Measurements from ENCODE around the gene FCGBP. TPM values are rescaled to one million over a fixed set of nuclear protein-coding genes. Genes with fewer than 3 reads are reported as not detected.

Gene FCGBP
- total RNA-seq, 1 donor from 2014 or later: 0.49 TPM

DNA sequence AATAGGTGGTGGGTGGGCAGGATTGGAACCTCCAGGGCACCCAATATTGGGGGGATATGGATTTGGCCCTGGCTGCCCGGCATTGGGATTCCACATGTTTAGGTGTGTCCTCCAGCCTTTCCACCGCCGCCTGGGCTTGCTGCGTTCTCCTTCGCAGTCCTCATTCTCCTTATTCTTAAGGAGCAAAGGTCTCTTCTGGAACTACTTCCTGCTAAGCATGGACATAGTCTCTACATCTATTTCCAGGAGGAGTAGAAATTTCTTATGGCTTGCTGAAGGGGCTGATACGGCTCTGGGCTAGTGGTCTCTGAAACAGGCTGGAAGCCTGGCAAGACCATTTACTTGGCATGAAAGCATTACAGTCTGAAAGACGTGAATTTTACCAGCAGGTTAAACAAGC is 9.2 kb upstream of the FCGBP start:
- no peak for DNase-seq
- no peak overlapping the region for H3K27ac Mint-ChIP-seq (ENCODE audit: unreplicated experiment)
- no peaks in the 10 kb centered on the region for H3K27me3 Mint-ChIP-seq (ENCODE audit: unreplicated experiment)
- no peaks in the 10 kb centered on the region for H3K4me1 Mint-ChIP-seq (ENCODE audit: low read depth, unreplicated experiment)
- no peak overlapping the region for H3K4me3 Mint-ChIP-seq (ENCODE audit: unreplicated experiment)
- no peak for TF ChIP-seq CTCF (IDR thresholded peaks at IDR 0.05; ENCODE audit: partially characterized antibody, unreplicated experiment)
- peaks cover 8% of the 10 kb centered on the region for H3K36me3 Mint-ChIP-seq (ENCODE audit: unreplicated experiment)
- H3K9me3 Mint-ChIP-seq (ENCODE audit: unreplicated experiment): peaks cover 2% of the 10 kb centered on the region

DNA sequence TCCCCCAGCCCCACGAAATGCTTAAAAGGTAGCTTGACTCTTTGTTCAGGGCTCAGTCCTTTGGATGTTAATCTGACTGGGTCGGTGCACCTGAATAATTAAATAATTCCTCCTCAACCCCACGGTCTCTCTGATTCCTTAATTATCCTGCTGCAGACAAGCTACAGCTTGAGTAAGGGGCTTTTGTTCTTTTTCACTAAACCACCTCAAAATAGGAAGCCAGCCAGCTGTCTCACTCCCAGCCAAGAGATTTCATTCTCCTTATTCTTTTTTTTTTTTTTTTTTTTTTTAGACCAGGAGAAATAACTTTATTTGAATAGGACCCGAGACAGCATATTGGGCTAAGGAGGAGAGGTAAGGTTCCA is 7.9 kb upstream of the FCGBP start:
- no peak for DNase-seq
- H3K27me3 Mint-ChIP-seq (ENCODE audit: unreplicated experiment): no peaks in the 10 kb centered on the region
- no peaks in the 10 kb centered on the region for H3K9me3 Mint-ChIP-seq (ENCODE audit: unreplicated experiment)
- no peaks in the 10 kb centered on the region for H3K4me1 Mint-ChIP-seq (ENCODE audit: low read depth, unreplicated experiment)
- H3K36me3 Mint-ChIP-seq (ENCODE audit: unreplicated experiment): peaks cover 8% of the 10 kb centered on the region
- H3K4me3 Mint-ChIP-seq (ENCODE audit: unreplicated experiment): no peak overlapping the region
- H3K27ac Mint-ChIP-seq (ENCODE audit: unreplicated experiment): no peak overlapping the region
- TF ChIP-seq CTCF (IDR thresholded peaks at IDR 0.05; ENCODE audit: partially characterized antibody, unreplicated experiment): no peak

DNA sequence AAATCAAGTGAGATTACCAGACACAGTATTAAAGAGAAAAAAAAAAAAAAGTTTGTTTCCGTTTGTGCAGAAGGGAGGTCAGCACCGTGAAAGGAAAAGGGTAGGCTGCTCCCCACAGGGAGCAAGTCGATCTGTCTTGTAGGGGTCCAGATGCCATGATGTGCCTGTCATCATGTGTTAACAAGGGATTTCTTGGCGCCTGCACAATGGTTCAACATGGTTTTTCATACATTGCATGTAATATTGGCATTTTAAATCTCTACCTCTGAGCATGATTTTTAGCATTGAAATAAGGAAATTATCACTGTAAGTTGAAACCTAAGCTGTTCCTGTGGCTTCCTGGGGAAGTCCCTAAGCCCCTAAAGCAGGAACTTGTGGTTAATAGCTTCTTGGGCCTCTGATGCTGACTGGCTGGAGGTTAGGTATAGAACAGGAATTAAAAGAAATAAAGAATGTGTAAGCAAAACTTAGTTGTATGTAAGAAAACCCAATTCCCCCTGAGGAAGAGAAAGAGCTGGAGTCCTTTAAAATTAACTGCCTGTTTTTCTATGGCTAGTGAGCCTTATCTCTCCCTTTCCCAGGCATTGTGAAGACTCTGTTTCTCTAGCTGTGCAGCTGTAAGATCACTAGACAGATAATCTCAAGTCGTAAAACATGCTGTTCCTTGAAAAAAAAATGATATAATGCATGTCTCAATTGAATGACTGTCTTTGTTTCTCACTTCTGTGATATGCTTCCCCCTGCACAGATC is 7.4 kb upstream of the FCGBP start:
- Mint-ChIP-seq H3K9me3 (ENCODE audit: unreplicated experiment) (no peaks in the 10 kb centered on the region), H3K36me3 (ENCODE audit: unreplicated experiment) (peaks cover 8% of the 10 kb centered on the region), H3K27me3 (ENCODE audit: unreplicated experiment) (no peaks in the 10 kb centered on the region), H3K27ac (ENCODE audit: unreplicated experiment) (no peak overlapping the region), H3K4me3 (ENCODE audit: unreplicated experiment) (no peak overlapping the region), H3K4me1 (ENCODE audit: low read depth, unreplicated experiment) (no peaks in the 10 kb centered on the region)
- no peak for DNase-seq
- TF ChIP-seq CTCF (IDR thresholded peaks at IDR 0.05; ENCODE audit: partially characterized antibody, unreplicated experiment): no peak

DNA sequence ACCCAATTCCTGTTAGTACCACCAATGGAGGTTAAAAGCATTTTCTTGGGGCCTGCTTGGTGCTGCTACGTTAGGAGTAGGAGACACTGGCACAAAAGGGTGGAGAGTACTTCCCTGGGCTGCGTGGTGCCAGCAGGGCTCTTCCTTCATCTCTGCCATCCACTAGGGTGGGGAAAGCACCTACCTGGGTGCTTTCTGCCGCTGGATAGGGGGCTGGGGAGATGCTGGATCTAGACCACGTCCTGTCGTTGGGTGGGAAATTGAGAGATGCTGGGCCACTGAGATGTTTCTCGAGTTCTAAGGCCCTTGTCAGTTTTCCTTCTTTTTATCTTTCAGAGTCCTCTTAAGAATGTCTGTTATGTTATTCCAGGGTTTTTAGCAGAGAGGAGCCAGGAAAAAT is 6.7 kb upstream of the FCGBP start:
- H3K36me3 Mint-ChIP-seq (ENCODE audit: unreplicated experiment): peaks cover 8% of the 10 kb centered on the region
- no peak overlapping the region for H3K27ac Mint-ChIP-seq (ENCODE audit: unreplicated experiment)
- no peak for TF ChIP-seq CTCF (IDR thresholded peaks at IDR 0.05; ENCODE audit: partially characterized antibody, unreplicated experiment)
- no peaks in the 10 kb centered on the region for H3K4me1 Mint-ChIP-seq (ENCODE audit: low read depth, unreplicated experiment)
- H3K9me3 Mint-ChIP-seq (ENCODE audit: unreplicated experiment): no peaks in the 10 kb centered on the region
- H3K4me3 Mint-ChIP-seq (ENCODE audit: unreplicated experiment): no peak overlapping the region
- no peak for DNase-seq
- H3K27me3 Mint-ChIP-seq (ENCODE audit: unreplicated experiment): no peaks in the 10 kb centered on the region

DNA sequence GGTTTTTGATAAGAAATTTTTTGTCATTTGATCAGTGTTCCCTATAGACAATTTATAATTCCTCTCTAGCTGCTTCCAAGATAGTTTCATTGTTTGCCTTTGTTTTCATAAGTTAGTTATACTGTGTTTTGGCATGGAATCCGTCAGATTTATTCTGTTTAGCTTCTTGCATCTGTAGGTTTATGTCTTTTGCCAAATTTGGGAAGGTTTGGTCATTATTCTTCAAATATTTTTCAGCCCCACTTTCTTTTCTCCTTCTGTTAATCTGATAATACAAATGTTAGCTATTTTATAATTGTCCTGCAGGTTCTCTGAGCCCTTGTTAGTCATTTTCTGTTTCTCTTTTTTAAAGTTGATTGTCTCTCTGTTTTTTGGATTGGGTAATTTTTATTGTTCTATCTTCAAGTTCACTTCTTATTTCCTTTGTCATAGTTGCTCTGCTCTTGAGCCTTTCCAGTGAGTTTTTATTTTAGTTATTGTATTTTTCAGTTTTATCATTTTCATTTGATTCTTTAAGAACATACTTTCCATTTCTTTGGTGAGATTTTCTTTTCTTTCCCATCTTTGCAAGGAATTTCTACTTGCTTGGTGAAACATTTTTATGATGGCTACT is 5.9 kb upstream of the FCGBP start:
- H3K9me3 Mint-ChIP-seq (ENCODE audit: unreplicated experiment): no peaks in the 10 kb centered on the region
- no peak for DNase-seq
- H3K27ac Mint-ChIP-seq (ENCODE audit: unreplicated experiment): no peak overlapping the region
- H3K4me1 Mint-ChIP-seq (ENCODE audit: low read depth, unreplicated experiment): no peaks in the 10 kb centered on the region
- no peak for TF ChIP-seq CTCF (IDR thresholded peaks at IDR 0.05; ENCODE audit: partially characterized antibody, unreplicated experiment)
- H3K4me3 Mint-ChIP-seq (ENCODE audit: unreplicated experiment): no peak overlapping the region
- peaks cover 8% of the 10 kb centered on the region for H3K36me3 Mint-ChIP-seq (ENCODE audit: unreplicated experiment)
- H3K27me3 Mint-ChIP-seq (ENCODE audit: unreplicated experiment): no peaks in the 10 kb centered on the region
